ENCODE measurements around the gene TNIK. TPM values are rescaled to one million over a fixed set of nuclear protein-coding genes. Genes with fewer than 3 reads are reported as not detected.

TNIK gene
- total RNA-seq, 1 donor from 2014 or later: 27.4 TPM

DNA sequence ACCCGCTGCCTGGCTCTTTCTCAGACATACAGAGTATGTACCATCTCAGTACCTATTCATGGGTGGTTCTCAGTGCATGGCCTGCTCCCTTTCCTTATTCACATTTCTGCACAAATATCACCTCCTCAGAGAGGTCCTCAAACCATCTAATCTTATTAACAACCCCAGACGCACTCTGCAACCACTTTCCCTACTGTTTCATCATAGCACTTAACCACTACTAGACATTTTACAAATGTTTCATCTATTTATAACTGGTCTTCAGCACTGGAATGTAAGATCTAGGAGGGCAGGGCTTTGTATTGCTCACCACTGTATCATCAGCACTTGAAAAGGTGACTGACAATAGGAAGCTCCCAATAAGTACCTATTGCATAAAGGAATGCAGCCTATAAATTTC lies 45.1 kb downstream of the TNIK start:
- H3K27ac Mint-ChIP-seq: no peak overlapping the region
- H3K27me3 Mint-ChIP-seq: no peaks in the 10 kb centered on the region
- no peak overlapping the region for H3K4me3 Mint-ChIP-seq
- peaks cover 11% of the 10 kb centered on the region for H3K4me1 Mint-ChIP-seq
- no peak for DNase-seq
- H3K36me3 Mint-ChIP-seq (ENCODE audit: low read depth): peaks cover 7% of the 10 kb centered on the region
- intact Hi-C loops (cut with micrococcal nuclease): no loop called here
- H3K9me3 Mint-ChIP-seq: peaks cover 3% of the 10 kb centered on the region

GRCh38 chr3:171412473-171412872 lies 47.7 kb downstream of the TNIK start:
- Mint-ChIP-seq H3K4me3 (no peak overlapping the region), H3K27ac (no peak overlapping the region), H3K36me3 (ENCODE audit: low read depth) (peaks cover 5% of the 10 kb centered on the region), H3K4me1 (peaks cover 15% of the 10 kb centered on the region), H3K27me3 (no peaks in the 10 kb centered on the region), H3K9me3 (no peaks in the 10 kb centered on the region)
- no peak for DNase-seq
- intact Hi-C loops (cut with micrococcal nuclease): no loop called here

- DNase-seq: no peak
- H3K4me1 Mint-ChIP-seq: peaks cover 15% of the 10 kb centered on the region
- no peak overlapping the region for H3K27ac Mint-ChIP-seq
- no peak overlapping the region for H3K4me3 Mint-ChIP-seq
- no peaks in the 10 kb centered on the region for H3K9me3 Mint-ChIP-seq
- intact Hi-C loops (cut with micrococcal nuclease): no loop called here
- H3K36me3 Mint-ChIP-seq (ENCODE audit: low read depth): peaks cover 6% of the 10 kb centered on the region
- H3K27me3 Mint-ChIP-seq: no peaks in the 10 kb centered on the region
Observed at GRCh38 chr3:171412054-171412453, 48.2 kb downstream of the TNIK start.

DNA sequence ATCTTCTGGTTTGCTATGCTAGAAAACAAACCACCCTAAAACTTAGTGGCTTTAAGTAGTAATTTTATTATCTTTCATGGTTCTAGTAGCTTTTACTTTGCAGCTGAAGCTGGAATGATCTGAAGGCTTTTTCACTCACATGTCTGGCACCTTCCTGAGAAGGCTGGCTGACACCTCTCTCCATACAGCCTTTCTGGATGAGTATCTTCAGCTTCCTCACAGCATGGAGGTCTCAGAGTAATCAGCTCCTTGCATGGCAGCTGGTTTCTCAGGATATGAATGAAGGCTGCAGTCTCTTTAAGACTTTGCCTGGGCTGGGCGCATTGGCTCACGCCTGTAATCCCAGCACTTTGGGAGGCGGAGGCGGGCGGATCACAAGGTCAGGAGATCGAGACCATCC lies 50.0 kb downstream of the TNIK start:
- Mint-ChIP-seq H3K36me3 (ENCODE audit: low read depth) (peaks cover 12% of the 10 kb centered on the region), H3K4me3 (no peak overlapping the region), H3K9me3 (peaks cover 9% of the 10 kb centered on the region), H3K27me3 (no peaks in the 10 kb centered on the region), H3K27ac (no peak overlapping the region), H3K4me1 (peaks cover 20% of the 10 kb centered on the region)
- intact Hi-C loops (cut with micrococcal nuclease): no loop called here
- DNase-seq: no peak

- DNase-seq: no peak
- no peaks in the 10 kb centered on the region for H3K27me3 Mint-ChIP-seq
- H3K27ac Mint-ChIP-seq: peak overlapping the region; percentile 27
- no peak overlapping the region for H3K4me3 Mint-ChIP-seq
- H3K9me3 Mint-ChIP-seq: peaks cover 9% of the 10 kb centered on the region
- intact Hi-C loops (cut with micrococcal nuclease): no loop called here
- H3K4me1 Mint-ChIP-seq: peaks cover 19% of the 10 kb centered on the region
- H3K36me3 Mint-ChIP-seq (ENCODE audit: low read depth): peaks cover 19% of the 10 kb centered on the region
Observed at GRCh38 chr3:171407759-171408158, 52.4 kb downstream of the TNIK start.

DNA sequence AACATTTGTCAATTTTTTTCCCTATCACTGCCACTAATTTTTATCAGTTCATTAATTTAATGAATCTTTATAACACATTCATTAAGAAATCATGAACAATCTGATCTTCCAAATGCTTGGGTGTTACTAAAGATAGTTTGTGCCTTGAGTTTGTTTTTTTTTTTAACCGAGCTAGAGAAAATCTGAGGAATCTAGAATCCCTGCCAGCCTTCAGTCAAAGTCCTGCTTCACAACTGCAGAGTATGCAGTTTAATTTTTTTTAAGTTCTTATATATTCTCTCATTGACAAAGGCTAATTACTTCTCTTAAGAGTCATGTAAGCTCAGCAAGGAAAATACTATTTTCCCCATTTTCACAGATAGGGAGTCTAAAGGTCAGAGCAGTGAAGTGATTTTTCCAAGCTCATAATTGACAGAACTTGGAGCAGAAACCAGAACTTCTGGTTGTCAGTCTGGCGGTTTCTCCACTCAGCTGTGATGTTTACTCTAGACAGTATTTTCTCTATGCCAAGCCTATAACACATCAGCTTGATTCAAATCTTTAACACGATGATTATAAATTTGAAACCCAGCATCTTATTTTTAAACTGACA lies 55.7 kb downstream of the TNIK start:
- Mint-ChIP-seq H3K27ac (no peak overlapping the region), H3K4me3 (no peak overlapping the region), H3K4me1 (peaks cover 21% of the 10 kb centered on the region), H3K36me3 (ENCODE audit: low read depth) (peaks cover 25% of the 10 kb centered on the region), H3K9me3 (peaks cover 9% of the 10 kb centered on the region), H3K27me3 (no peaks in the 10 kb centered on the region)
- intact Hi-C loops (cut with micrococcal nuclease): no loop called here
- no peak for DNase-seq

- Mint-ChIP-seq H3K27ac (no peak overlapping the region), H3K4me1 (peaks cover 14% of the 10 kb centered on the region), H3K9me3 (peaks cover 9% of the 10 kb centered on the region), H3K27me3 (no peaks in the 10 kb centered on the region), H3K4me3 (no peak overlapping the region), H3K36me3 (ENCODE audit: low read depth) (peaks cover 23% of the 10 kb centered on the region)
- no peak for DNase-seq
- intact Hi-C loops (cut with micrococcal nuclease): no loop called here
Observed at GRCh38 chr3:171402281-171402680, 57.9 kb downstream of the TNIK start.

GRCh38 chr3:171401432-171401831 lies 58.8 kb downstream of the TNIK start:
- Mint-ChIP-seq H3K4me3 (no peak overlapping the region), H3K27me3 (no peaks in the 10 kb centered on the region), H3K27ac (no peak overlapping the region), H3K4me1 (peaks cover 9% of the 10 kb centered on the region), H3K9me3 (peaks cover 7% of the 10 kb centered on the region), H3K36me3 (ENCODE audit: low read depth) (peaks cover 16% of the 10 kb centered on the region)
- no peak for DNase-seq
- intact Hi-C loops (cut with micrococcal nuclease): no loop called here

GRCh38 chr3:171399842-171400241 lies 60.4 kb downstream of the TNIK start:
- DNase-seq: no peak
- Mint-ChIP-seq H3K27me3 (no peaks in the 10 kb centered on the region), H3K27ac (no peak overlapping the region), H3K9me3 (peaks cover 3% of the 10 kb centered on the region), H3K4me1 (peaks cover 9% of the 10 kb centered on the region), H3K36me3 (ENCODE audit: low read depth) (peaks cover 15% of the 10 kb centered on the region), H3K4me3 (no peak overlapping the region)
- intact Hi-C loops (cut with micrococcal nuclease): no loop called here

- intact Hi-C loops (cut with micrococcal nuclease): no loop called here
- H3K4me1 Mint-ChIP-seq: peaks cover 9% of the 10 kb centered on the region
Observed at GRCh38 chr3:171398343-171398742, 61.9 kb downstream of the TNIK start.

GRCh38 chr3:171397089-171397488 lies 63.1 kb downstream of the TNIK start:
- no peak overlapping the region for H3K27ac Mint-ChIP-seq
- intact Hi-C loops (cut with micrococcal nuclease): no loop called here
- no peak overlapping the region for H3K4me3 Mint-ChIP-seq
- no peaks in the 10 kb centered on the region for H3K27me3 Mint-ChIP-seq
- peaks cover 13% of the 10 kb centered on the region for H3K36me3 Mint-ChIP-seq (ENCODE audit: low read depth)
- peaks cover 3% of the 10 kb centered on the region for H3K9me3 Mint-ChIP-seq
- H3K4me1 Mint-ChIP-seq: peaks cover 6% of the 10 kb centered on the region
- DNase-seq: no peak

More at GRCh38 chr3:171398343-171398742, 61.9 kb downstream of the TNIK start:
- H3K27me3 Mint-ChIP-seq: no peaks in the 10 kb centered on the region
- peaks cover 14% of the 10 kb centered on the region for H3K36me3 Mint-ChIP-seq (ENCODE audit: low read depth)
- DNase-seq: no peak
- H3K4me3 Mint-ChIP-seq: no peak overlapping the region
- H3K9me3 Mint-ChIP-seq: peaks cover 3% of the 10 kb centered on the region
- H3K27ac Mint-ChIP-seq: no peak overlapping the region

- Mint-ChIP-seq H3K9me3 (peaks cover 9% of the 10 kb centered on the region), H3K27ac (no peak overlapping the region), H3K4me3 (no peak overlapping the region), H3K4me1 (peaks cover 3% of the 10 kb centered on the region), H3K36me3 (ENCODE audit: low read depth) (peaks cover 22% of the 10 kb centered on the region), H3K27me3 (no peaks in the 10 kb centered on the region)
- intact Hi-C loops (cut with micrococcal nuclease): no loop called here
- DNase-seq: no peak
Observed at GRCh38 chr3:171396048-171396447, 64.2 kb downstream of the TNIK start.

DNA sequence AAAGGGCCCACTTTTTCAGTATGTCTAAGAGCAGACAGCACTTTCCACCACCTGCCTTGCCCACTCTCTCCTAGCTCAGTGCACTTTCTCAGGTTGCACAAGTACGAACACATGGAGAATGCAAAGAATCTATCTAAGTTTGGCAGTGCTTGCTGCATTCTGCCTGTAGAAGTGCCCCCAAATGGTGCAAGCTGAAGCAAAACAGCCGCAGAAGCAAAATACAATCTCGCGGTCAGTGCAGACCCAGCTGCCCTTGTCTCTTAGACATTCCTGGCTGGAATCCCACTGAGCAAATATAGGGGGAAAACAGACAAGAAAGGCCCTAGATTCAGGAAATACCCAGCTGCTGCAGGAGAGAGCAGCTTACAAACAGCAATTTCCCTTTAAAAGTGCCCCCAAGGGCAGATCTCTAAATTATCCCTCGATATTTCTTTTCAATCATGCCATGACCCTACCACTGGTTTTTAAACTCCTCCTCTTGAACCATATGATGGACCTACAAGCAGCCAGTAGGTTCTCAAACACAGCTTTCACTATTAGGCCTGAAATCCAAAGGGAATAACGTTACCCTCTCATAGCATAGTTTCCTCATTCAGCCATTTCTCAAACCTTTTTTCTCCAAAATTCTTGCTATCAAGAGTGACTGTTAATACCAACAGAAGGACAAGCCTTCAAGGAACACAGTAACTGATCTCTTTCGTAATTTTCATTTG lies 67.0 kb downstream of the TNIK start:
- peaks cover 11% of the 10 kb centered on the region for H3K9me3 Mint-ChIP-seq
- no peak for DNase-seq
- no peak overlapping the region for H3K4me3 Mint-ChIP-seq
- peaks cover 8% of the 10 kb centered on the region for H3K4me1 Mint-ChIP-seq
- no peaks in the 10 kb centered on the region for H3K27me3 Mint-ChIP-seq
- intact Hi-C loops (cut with micrococcal nuclease): no loop called here
- H3K36me3 Mint-ChIP-seq (ENCODE audit: low read depth): peaks cover 20% of the 10 kb centered on the region
- peak overlapping the region; percentile 12 for H3K27ac Mint-ChIP-seq

DNA sequence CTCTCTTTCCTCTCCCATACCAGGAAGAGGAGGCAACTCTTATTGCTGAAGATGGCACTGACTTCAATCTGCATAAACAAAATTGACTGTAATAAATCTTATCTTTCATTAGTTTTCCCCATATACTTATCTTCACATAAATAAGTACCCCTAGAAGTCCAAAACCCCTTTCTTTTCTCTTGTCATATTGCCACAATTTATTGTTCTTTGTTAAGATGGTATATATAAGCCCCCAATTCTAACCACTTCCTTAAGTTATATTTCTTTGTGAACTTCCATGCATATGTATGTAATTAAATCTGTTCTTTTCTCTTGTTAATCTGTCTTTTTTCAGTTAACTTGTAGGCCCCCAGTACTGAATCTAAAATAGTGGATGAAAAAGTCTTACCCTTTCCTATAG lies 68.8 kb downstream of the TNIK start:
- Mint-ChIP-seq H3K4me3 (no peak overlapping the region), H3K27me3 (no peaks in the 10 kb centered on the region), H3K36me3 (ENCODE audit: low read depth) (peaks cover 20% of the 10 kb centered on the region), H3K9me3 (peaks cover 8% of the 10 kb centered on the region), H3K27ac (no peak overlapping the region), H3K4me1 (peaks cover 8% of the 10 kb centered on the region)
- intact Hi-C loops (cut with micrococcal nuclease): no loop called here
- DNase-seq: no peak

Measured in activated CD4-positive, alpha-beta T cell treated with anti-CD3 and anti-CD28 coated beads, Interleukin-2, amount 10 ng/mL, durations not matched to agents 24 days and 14 days (primary cell).